NCI-H226 (cell line): Measurements from ENCODE around the gene EVA1C.
"Not testable (repeated sequence)": the region's sequence is repeated elsewhere in the genome, so short reads cannot be mapped to it uniquely, and the experiment has no call there.

Experiments used
- DNase-seq: peaks from one replicate; pipeline ENCODE4 v3.0.0-alpha.2; 2015

The EVA1C gene

DNA sequence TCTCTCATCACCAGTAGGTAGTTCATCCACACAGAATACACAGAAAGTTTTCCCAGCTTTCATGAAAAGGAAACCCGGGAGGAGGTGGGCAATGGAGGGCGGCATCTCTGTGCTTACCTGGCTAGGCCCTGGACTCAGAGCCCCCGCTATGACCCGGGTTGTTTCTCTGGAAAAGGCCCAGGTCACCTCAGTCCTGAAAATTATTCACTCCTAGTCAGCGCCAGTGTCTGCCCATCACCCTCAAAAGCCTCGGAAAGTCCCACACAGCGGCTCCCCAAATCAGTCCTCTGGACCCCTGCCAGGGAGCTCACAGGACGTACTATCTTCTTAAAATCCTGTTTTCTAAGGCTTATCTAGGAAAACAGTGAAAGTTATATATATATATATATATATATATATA, 121.6 kb downstream of the EVA1C start:
- no peak for DNase-seq

DNA sequence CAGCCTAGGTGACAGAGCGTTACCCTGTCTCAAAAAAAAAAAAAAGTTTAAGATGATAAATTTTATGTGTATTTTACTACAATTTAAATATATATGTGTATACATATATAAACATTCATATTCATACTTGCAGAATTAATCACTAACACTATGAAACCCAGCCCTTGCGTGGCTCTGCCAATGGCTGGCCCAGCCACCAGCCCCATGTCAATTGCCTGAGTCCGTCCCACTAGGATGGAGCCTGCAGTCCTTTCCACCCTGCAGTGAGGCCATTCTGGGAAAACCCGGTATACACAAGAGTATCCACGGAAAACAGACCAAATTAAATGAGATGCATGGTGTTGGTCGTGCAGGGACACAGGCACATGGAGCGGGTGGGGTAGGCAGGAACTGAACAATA, 123.1 kb downstream of the EVA1C start:
- DNase-seq = no peak

DNA sequence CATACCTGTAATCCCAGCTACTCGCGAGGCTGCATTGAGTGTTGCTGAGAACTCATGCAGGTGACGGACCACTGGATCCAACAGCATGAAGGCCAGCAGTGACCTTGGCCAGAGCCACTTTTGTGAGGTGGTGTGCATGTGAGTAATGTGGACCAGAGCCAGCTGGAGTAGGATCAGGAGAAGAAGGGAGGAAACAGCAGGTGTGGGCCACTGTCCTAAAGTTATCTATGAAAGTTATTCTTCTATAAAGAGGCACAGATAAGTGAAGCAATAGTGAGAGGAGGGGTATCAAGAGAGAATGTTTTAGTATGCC, 125.0 kb downstream of the EVA1C start:
- DNase-seq = no peak

DNA sequence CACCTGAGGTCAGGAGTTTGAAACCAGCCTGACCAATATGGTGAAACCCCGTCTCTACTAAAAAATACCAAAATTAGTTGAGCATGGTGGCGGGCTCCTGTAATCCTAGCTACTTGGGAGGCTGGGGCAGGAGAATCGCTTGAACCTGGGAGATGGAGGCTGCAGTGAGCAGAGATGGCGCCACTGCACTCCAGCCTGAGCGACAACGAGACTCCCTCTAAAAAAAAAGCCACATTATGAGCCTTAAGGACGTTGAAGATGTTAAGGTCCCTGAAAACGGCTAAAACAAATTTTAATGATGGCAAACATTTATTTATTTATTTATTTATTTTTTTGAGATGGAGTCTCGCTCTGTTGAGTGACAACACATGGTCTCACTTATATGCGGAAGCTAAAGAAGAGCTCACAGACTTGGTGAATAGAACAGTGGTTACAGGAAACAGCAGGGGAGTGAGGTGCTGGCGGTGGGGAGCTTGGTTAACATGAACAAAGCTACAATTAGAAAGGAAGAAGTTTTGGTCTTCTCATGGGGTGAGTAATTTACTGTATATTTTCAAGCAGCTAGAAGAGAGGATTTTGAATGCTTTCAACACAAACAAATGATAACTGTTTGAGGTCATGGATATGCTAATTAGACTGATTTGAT, 125.8 kb downstream of the EVA1C start:
- no peak for DNase-seq

DNA sequence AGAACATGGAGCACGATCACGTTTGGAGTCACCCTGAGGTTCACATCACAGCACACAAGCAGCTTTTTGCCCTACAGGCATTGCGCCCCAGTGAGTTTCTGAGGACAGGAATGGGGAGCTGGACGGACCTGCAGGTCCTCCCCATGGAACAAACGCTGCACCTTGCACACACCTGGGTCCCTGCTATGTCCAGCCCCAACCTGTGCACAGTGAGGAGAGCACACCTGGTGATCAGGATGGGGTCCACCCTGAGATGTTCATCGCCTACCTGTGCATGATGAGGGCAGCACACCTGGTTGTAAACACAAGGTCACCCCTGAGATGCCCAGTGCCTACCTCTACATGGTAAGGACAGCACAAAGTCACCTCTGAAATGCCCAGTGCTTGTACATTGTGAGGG, 126.9 kb downstream of the EVA1C start:
- DNase-seq = no peak

DNA sequence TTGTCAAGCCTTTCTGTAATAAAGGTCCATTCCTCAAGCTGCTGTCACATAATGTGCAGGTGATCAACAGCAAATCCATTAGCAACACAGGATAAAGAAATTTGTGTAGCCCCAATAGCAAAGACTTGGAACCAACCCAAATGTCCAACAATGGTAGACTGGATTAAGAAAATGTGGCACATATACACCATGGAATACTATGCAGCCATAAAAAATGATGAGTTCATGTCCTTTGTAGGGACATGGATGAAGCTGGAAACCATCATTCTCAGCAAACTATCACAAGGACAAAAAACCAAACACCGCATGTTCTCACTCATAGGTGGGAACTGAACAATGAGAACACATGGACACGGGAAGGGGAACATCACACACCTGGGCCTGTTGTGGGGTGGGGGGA, 130.6 kb downstream of the EVA1C start:
- not testable (repeated sequence) for DNase-seq

DNA sequence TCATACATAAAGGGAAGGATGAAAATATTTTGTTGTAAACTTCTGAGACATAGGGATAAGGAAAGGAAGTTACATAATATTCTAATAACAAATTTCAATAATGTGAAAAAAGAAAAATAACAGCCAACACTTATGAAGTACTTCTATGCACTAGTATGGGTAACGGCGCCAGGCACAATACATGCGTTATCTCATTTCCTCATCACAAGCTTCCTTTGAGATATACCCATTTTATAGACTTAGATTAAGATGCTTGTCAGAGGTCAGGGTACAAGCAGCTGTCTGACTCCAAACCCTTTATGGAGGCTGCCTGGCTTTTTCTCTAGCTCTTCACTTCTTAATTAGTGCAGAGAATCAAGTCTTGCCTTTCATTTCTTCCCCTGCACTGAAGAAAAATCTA, 131.5 kb downstream of the EVA1C start:
- no peak for DNase-seq

DNA sequence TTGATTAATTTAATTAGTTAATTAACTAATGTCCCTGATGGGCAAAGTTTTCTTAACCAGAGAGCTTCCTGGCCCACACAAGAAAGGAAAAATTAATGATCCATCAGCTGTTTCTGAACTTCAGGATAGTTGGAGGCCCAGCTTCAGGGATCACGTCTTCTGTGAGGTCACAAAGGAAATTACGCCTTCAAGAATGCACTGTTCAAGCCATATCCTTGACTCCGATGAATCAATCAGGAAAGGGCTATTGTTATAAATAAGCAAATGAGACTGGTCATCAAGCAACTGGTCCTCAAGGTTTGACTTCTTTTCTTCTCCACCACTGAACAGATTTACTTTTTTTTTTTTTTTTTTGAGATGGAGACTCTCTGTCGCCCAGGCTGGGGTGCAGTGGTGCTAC, 132.2 kb downstream of the EVA1C start:
- DNase-seq = no peak

DNA sequence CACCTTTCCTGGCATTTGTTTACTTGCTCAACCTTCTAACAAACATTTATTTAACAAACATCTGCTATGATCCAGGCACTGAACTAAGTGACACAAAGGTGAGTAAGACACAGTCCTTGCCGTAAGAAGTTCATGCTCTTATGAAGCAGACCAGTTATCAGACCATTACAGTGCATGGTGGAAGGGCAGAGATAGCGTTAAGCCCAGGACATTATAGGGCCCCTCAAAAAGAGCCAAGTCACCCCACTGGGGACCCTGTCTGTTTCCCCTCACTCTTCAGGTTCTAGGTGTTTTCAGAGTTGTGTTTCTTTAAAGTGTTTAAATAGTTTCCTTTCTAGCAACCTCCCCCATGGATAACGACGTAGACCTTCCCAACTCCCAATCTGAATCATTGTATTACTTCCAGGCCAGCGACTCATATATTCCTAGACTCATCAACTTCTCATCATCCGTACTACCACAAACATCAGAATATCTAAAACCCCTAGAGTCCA, 133.5 kb downstream of the EVA1C start:
- peak; percentile 35 for DNase-seq

DNA sequence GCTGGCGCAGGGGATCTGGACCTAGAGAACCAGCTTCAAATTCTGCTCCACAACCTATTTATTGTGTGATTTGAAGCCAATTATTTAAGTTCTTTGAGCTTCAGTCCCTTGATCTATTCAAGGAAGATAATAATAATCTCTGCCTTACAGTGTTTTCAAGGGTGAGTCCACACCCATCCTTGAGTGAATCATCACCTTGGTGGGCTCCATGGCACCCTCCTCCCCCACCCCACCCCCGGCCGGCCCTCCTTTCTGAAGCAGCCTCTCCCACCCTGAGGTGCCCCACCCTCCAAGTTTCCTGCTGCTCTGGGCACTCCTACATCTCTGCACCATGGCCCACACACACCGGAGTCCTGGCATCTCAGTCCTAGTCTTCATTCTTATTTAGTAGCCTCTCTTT, 134.5 kb downstream of the EVA1C start:
- no peak for DNase-seq

DNA sequence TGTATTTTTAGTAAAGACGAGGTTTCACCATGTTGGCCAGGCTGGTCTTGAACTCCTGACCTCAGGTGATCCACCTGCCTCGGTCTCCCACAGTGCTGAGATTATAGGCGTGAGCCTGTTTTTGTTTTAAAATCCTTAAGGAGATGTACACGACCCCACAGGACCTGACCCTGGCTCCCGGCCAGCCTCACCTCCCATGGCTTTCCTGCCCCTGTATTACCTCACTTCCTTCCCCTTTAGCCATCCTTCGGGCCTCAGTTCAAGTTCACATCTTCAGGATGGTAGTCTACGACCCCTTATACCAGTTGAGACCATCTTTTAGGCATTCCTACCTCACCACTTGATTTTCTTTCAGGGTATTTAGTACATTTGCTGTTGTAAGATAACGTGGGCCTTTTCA, 136.5 kb downstream of the EVA1C start:
- DNase-seq = no peak

DNA sequence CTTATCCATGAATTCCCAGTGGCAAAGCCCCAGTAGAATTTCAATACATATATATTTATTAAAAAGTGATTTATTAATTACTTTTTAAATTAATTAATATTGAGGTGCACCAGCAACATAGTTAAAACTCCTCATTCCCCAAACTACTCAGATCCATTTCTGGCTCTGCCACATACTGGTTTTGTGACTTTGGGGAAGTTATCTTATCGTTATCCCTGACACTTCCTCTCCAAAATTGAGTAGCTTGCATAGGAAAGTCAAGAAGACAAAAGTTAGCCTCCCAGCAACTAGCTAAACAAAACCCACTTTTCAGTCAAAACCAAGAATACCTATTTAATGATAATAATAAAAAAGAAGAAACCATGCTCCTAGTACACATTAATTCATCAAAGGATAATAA, 136.9 kb downstream of the EVA1C start:
- DNase-seq = no peak

DNA sequence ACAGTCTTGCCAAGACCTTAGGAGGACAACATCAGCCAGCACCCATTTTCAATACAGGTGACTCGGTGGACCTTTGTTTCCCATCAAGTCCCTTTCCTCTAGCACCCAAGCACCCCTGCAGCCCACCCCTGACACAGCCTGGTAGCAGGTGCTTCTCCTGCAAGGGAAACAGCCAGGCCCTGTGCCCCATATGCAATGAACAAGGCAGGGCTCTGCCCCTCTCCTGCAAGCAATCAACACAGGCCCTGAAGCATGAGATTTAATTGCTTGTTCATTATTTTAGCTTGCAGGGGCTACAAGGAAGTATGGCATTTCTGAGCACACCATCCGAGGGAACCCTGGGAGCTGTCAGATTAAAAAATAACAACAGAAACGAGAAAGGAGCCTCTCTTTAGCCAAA, 137.4 kb downstream of the EVA1C start:
- no peak for DNase-seq

DNA sequence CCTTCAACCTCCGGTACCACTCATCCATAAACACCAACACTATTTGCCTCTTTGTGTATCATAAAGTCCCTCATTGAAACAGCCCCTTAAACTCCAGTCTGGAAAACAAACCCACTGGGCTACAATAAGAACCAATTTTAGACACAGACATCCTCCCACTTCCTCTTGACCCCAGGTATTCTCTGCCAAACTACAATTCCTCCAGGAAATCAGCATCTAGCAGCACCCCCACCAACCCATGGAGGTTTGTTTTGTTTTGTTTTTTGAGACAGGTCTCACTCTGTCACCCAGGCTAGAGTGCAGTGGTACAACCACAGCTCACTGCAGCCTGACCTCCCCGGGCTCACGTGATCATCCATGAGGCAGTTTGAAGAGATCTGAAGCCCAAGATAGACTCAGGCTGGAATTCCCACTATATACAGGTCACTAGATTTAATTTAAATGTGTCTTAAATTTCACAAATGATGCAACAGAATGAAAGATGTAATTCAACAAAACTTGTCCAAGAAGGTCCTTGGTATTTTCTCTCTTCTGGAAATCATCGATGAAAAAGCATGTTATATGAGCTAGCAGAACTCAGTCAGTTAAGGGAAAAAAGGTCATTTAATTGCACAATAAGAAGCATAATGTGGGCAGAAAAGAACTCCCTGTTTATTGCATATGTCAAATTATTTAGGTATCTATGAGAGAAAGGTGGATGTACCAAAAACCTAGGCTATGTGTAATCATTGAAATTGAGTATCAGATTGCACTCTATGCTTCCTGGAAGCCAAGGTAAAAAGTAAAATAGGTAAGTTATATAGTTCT, 142.5 kb downstream of the EVA1C start:
- DNase-seq = no peak

DNA sequence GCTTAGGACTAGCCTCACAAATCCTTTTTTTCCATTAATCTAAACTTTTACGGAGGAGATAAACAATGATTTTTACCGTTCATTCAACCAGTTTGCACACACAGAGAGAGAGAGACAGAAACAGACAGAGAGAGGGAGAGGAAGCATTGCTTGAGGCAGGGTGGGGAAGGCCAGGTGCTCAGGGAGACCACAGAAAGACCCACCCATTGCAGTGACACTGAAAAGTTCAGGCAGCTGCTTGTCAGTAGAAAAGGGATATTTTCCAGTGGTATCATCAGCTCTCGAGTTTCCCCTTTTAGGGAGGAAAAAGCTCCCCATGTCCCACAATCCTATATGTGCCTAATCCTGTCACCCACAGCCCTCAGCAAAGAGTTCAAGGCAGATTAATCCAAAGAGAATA, 145.6 kb downstream of the EVA1C start:
- no peak for DNase-seq

DNA sequence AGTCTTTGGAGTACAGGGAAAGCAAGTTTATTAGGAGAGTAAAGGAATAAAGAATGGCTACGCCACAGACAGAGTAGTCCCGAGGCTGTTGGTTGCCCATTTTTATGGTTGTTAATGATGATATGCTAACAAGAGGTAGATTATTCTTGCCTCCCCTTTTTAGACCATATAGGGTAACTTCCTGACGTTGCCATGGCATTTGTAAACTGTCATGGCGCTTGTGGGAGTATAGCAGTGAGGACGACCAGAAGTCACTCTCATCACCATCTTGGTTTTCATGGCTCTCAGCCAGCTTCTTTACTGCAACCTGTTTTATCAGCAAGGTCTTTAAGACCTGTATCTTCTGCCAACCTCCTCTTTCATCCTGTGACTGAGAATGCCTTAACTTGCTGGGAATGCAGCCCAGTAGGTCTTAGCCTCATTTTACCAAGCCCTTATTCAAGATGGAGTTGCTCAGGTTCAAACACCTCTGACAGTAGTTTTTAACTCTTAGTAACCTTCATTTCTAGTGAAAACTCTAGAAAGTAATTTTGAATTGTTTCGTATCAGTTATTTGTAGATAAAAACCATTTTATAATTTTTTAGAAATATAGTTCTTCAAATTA, 146.6 kb downstream of the EVA1C start:
- no peak for DNase-seq

DNA sequence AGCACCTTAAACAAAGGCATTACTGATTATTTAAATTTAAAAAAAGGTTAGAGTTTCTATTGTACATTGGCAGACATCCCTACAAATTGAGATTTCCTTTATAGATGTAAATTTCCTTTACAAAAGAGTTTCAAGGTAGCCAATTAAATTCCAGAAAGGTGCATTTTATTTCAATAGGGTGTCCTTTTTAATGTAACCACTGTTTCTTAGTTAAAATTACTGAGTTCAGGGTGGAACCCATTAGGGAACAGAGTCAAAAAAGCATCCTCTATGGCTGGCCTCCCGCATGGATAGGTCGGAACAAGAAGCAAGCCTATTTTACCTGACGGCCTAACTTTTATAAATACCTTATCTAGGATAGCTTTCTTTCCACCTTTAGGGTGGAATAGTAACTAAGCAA, 148.4 kb downstream of the EVA1C start:
- DNase-seq = no peak

DNA sequence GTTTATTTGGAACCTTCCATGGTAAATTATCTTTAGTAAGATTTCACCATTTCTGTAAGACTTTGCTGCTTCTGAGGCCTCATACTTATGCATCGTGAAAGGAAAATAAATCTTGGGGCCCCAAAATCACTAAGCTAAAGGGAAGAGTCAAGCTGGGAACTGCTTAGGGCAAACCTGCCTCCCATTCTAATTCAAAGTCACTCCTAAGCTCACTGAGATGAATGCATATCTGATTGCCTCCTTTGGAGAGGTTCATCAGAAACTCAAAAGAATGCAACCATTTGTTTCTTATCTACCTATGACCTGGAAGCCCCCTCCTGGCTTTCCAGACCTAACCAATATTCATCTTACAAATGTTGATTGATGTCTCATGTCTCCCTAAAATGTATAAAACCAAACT, 149.0 kb downstream of the EVA1C start:
- DNase-seq = not testable (repeated sequence)

DNA sequence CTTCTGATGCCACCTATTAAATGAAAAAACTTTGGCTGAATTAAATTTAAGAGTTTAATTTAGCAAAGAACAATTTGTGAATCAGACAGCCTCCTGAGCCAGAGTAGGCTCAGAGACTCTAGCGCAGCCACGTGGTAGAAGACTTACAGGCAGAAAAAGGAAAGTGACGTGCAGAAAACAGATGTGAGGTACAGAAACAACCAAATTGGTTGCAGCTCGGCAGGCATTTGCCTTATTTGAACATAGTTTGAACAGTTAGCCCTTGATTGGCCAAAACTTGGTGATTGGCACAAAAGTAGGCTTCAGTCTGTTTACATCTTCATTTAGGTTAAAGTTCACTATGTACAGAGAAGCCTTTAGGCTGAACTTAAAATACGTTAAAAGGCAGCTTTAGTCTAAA, 149.9 kb downstream of the EVA1C start:
- peak; percentile 28 for DNase-seq

DNA sequence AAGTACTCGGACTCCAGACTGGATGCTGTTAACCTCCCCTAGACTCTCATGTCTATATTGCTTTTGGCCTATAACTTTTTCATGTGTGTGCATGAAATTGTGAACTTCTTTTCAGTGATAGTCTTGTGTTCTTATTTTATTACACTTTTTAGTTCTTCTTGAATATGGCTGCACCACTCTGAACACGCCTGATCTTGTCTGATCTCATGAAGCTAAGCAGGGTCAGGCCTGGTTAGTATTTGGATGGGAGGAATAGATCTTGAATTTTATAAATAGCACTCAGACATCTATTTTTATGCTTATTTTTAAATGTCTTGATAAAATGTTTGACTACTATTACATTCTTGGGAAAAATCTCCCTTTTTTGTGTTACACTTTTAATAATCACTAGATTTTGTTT, 150.4 kb downstream of the EVA1C start:
- DNase-seq = no peak
